Fibroblast of lung (primary cell): ENCODE measurements around the gene ALDH4A1. TPM values are rescaled to one million over a fixed set of nuclear protein-coding genes. Genes with fewer than 3 reads are reported as not detected.
"Not testable (repeated sequence)": the region's sequence is repeated elsewhere in the genome, so short reads cannot be mapped to it uniquely, and the experiment has no call there.

ENCODE experiments used
- DNase-seq, 2 donors: peaks; one replicate each; pipeline versions ENCODE4 v3.0.0 to v3.0.0-alpha.2; 2010; ENCODE audit warnings: low read depth in 2 of 2
- H2AFZ ChIP-seq: 2 replicates; pipeline ENCODE4 v1.5.1; 2012; ENCODE audit warnings: low read length, control low read depth, inconsistent platforms
- H3K27ac ChIP-seq: 2 replicates; pipeline ENCODE4 v1.5.1; 2011; ENCODE audit warnings: low read length, control low read depth; ENCODE audit not compliant: insufficient read depth
- H3K27me3 ChIP-seq: 2 replicates; pipeline ENCODE4 v1.5.1; 2011; ENCODE audit warnings: mild to moderate bottlenecking, low read length; ENCODE audit not compliant: control insufficient read depth, insufficient read depth
- H3K36me3 ChIP-seq: 2 replicates; pipeline ENCODE4 v1.5.1; 2011; ENCODE audit warnings: low read length; ENCODE audit not compliant: control insufficient read depth, insufficient read depth
- H3K4me1 ChIP-seq: 2 replicates; pipeline ENCODE4 v1.5.1; 2011; ENCODE audit warnings: low read length; ENCODE audit not compliant: control insufficient read depth, insufficient read depth; ENCODE audit errors: extremely low read depth
- H3K4me2 ChIP-seq: 2 replicates; pipeline ENCODE4 v1.5.1; 2011; ENCODE audit warnings: low read length, control low read depth; ENCODE audit not compliant: insufficient read depth; ENCODE audit errors: extremely low read depth
- H3K4me3 ChIP-seq, 4 experiments: fragments of 200-600 bp in 1 of 4; sonication (generic) in 1 of 4; replicated peaks in 1 of 4; 2 replicates each; pipeline ENCODE4 v1.5.1; 2011 to 2016; ENCODE audit warnings: low read length in 4 of 4, low read depth in 3 of 4, mild to moderate bottlenecking in 3 of 4, control low read depth in 2 of 4, inconsistent platforms in 1 of 4, mixed read lengths in 1 of 4; ENCODE audit not compliant: insufficient read depth in 1 of 4; ENCODE audit errors: control extremely low read depth in 1 of 4
- H3K79me2 ChIP-seq: 2 replicates; pipeline ENCODE4 v1.5.1; 2012; ENCODE audit warnings: mild to moderate bottlenecking, low read length, inconsistent platforms; ENCODE audit not compliant: control insufficient read depth, insufficient read depth
- H3K9ac ChIP-seq: 2 replicates; pipeline ENCODE4 v1.5.1; 2011; ENCODE audit warnings: mild to moderate bottlenecking, low read length, control low read depth; ENCODE audit not compliant: insufficient read depth
- H3K9me3 ChIP-seq: 2 replicates; pipeline ENCODE4 v1.5.1; 2012; ENCODE audit warnings: low read depth, low read length; ENCODE audit not compliant: control insufficient read depth, insufficient read depth
- H4K20me1 ChIP-seq: 2 replicates; pipeline ENCODE4 v1.5.1; 2011; ENCODE audit warnings: low read length; ENCODE audit not compliant: control insufficient read depth, insufficient read depth; ENCODE audit errors: extremely low read depth
- EZH2 ChIP-seq: IDR thresholded peaks from 2 replicates; pipeline ENCODE4 v1.5.1; 2012; ENCODE audit warnings: low read length, control low read depth, mild to moderate bottlenecking; ENCODE audit errors: missing control alignments
- polyA plus RNA-seq, 2 donors: library from polyadenylated mRNA; depleted of rRNA in 1 of 2; stranded (reverse) in 1 of 2; unstranded in 1 of 2; fragments of >200 nt; gene quantifications; 2 replicates each; pipeline ENCODE4 v1.2.1, GENCODE V29; 2011 to 2012; ENCODE audit warnings: missing spikeins in 1 of 2
- total RNA-seq: library from RNA; depleted of rRNA; stranded (reverse); fragments of >200 nt; gene quantifications from 2 replicates; pipeline ENCODE4 v1.2.1, GENCODE V29; 2014
- TF ChIP-seq, protein P1 (sequence below), 2 donors: IDR thresholded peaks in 1 of 2; conservative IDR thresholded peaks in 1 of 2; 1 replicate in 1 of 2; 2 replicates in 1 of 2; pipeline ENCODE4 v1.5.1; 2011 to 2012; ENCODE audit warnings: low read length in 2 of 2, control low read depth in 1 of 2, inconsistent platforms in 1 of 2, low read depth in 1 of 2, mild to moderate bottlenecking in 1 of 2

The ALDH4A1 gene
- total and polyA plus RNA-seq, 2 donors (not counting 1 experiment from before 2014, with no cell fraction given) = 6.9 to 11.9 TPM

GRCh38 chr1:18840145-18840544, 62.2 kb downstream of the ALDH4A1 start:
- Histone ChIP-seq H3K4me3 (no peak overlapping the region), H3K27me3 (peaks cover under 1% of the 10 kb centered on the region), H3K79me2 (no peaks in the 10 kb centered on the region), H3K36me3 (no peaks in the 10 kb centered on the region), H3K4me2 (no peak overlapping the region), H3K9me3 (no peaks in the 10 kb centered on the region), H2AFZ (no peak overlapping the region), H3K27ac (no peak overlapping the region), H4K20me1 (no peaks in the 10 kb centered on the region), H3K9ac (no peak overlapping the region), H3K4me1 (no peaks in the 10 kb centered on the region)
- no peak for DNase-seq
- TF ChIP-seq EZH2 = no peak
- TF ChIP-seq, protein P1, sequence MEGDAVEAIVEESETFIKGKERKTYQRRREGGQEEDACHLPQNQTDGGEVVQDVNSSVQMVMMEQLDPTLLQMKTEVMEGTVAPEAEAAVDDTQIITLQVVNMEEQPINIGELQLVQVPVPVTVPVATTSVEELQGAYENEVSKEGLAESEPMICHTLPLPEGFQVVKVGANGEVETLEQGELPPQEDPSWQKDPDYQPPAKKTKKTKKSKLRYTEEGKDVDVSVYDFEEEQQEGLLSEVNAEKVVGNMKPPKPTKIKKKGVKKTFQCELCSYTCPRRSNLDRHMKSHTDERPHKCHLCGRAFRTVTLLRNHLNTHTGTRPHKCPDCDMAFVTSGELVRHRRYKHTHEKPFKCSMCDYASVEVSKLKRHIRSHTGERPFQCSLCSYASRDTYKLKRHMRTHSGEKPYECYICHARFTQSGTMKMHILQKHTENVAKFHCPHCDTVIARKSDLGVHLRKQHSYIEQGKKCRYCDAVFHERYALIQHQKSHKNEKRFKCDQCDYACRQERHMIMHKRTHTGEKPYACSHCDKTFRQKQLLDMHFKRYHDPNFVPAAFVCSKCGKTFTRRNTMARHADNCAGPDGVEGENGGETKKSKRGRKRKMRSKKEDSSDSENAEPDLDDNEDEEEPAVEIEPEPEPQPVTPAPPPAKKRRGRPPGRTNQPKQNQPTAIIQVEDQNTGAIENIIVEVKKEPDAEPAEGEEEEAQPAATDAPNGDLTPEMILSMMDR (conservative IDR thresholded peaks at IDR 0.05 in 1 of 2, IDR thresholded peaks at IDR 0.05 in 1 of 2; ENCODE audit: low read depth in 1 of 2, low read length in 2 of 2) = no peak

- H2AFZ ChIP-seq = no peak overlapping the region
- TF ChIP-seq, protein P1 (conservative IDR thresholded peaks at IDR 0.05 in 1 of 2, IDR thresholded peaks at IDR 0.05 in 1 of 2; ENCODE audit: low read depth in 1 of 2, low read length in 2 of 2) = no peak
Measured at GRCh38 chr1:18836654-18837053, 65.7 kb downstream of the ALDH4A1 start.

DNA sequence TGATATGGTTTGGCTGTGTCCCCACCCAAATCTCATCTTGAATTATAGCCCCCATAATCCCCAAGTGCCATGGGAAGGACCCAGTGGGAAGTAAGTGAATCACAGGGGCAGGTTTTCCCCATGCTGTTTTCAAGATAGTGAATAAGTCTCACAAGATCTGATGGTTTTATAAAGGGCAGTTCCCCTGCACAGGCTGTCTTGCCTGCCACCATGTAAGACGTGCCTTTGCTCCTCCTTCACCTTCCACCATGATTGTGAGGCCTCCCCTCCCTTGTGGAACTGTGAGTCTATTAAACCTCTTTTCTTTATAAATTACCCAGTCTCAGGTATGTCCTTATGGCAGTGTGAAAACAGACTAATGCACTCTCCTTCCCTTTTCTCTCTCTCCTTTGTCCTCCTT, 70.0 kb downstream of the ALDH4A1 start:
- not testable (repeated sequence) for H3K27ac ChIP-seq, H3K4me3 ChIP-seq, DNase-seq, H3K79me2 ChIP-seq, H4K20me1 ChIP-seq, H3K9ac ChIP-seq, H3K36me3 ChIP-seq, H2AFZ ChIP-seq, H3K27me3 ChIP-seq, H3K9me3 ChIP-seq, H3K4me2 ChIP-seq, H3K4me1 ChIP-seq

More at GRCh38 chr1:18836654-18837053, 65.7 kb downstream of the ALDH4A1 start:
- H3K4me3 ChIP-seq = no peak overlapping the region
- H3K9ac ChIP-seq = no peak overlapping the region
- DNase-seq = no peak
- H3K27me3 ChIP-seq = peaks cover 3% of the 10 kb centered on the region
- H3K36me3 ChIP-seq = no peaks in the 10 kb centered on the region
- H3K9me3 ChIP-seq = no peaks in the 10 kb centered on the region
- H3K79me2 ChIP-seq = no peaks in the 10 kb centered on the region
- H3K4me2 ChIP-seq = no peak overlapping the region
- no peak overlapping the region for H3K27ac ChIP-seq
- H3K4me1 ChIP-seq = no peaks in the 10 kb centered on the region
- H4K20me1 ChIP-seq = no peaks in the 10 kb centered on the region
